ENCODE results near the gene CD300LB.
"Not testable (repeated sequence)": the region's sequence is repeated elsewhere in the genome, so short reads cannot be mapped to it uniquely, and the experiment has no call there.

The CD300LB gene

GRCh38 chr17:74558882-74559519 lies 27.7 kb upstream of the CD300LB start:
- Mint-ChIP-seq H3K4me3 (no peak overlapping the region), H3K36me3 (no peaks in the 10 kb centered on the region), H3K27me3 (peaks cover 2% of the 10 kb centered on the region), H3K27ac (peak overlapping the region; percentile 13), H3K4me1 (ENCODE audit: low read depth) (peaks cover 16% of the 10 kb centered on the region), H3K9me3 (ENCODE audit: low read depth) (no peaks in the 10 kb centered on the region)

- not testable (repeated sequence) for H3K27ac Mint-ChIP-seq, H3K4me3 Mint-ChIP-seq
Observed at GRCh38 chr17:74558402-74558801, 27.1 kb upstream of the CD300LB start.

DNA sequence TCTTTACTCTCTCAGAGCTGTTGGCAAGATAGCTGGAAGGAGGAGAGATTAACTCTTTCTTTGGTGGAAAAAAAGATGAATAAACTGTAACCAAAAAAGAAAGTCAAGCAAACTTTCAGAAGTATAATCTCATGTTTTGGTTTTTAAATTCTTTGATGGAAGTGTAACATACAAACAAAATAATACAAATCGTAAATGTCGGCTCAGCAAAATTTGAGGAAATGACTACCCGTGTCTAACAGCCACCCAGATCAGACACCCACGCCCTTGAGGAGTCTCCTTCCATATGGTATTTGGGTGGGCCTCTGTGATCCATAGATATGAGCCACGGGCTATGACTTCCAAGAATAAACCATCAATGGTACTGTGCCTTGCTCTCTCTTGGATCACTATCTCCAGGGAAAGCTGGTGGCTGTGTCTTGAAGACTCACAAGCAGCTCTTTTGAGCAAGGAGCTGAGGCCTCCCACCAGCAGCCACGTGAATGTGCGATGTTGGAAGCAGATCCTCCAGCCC lies 24.2 kb upstream of the CD300LB start:
- H3K36me3 Mint-ChIP-seq: no peaks in the 10 kb centered on the region
- H3K9me3 Mint-ChIP-seq (ENCODE audit: low read depth): no peaks in the 10 kb centered on the region
- H3K27ac Mint-ChIP-seq: no peak overlapping the region
- peaks cover 16% of the 10 kb centered on the region for H3K4me1 Mint-ChIP-seq (ENCODE audit: low read depth)
- no peak overlapping the region for H3K4me3 Mint-ChIP-seq
- peaks cover 2% of the 10 kb centered on the region for H3K27me3 Mint-ChIP-seq

More at GRCh38 chr17:74558402-74558801, 27.1 kb upstream of the CD300LB start:
- H3K4me1 Mint-ChIP-seq (ENCODE audit: low read depth): peaks cover 16% of the 10 kb centered on the region
- not testable (repeated sequence) for H3K36me3 Mint-ChIP-seq; H3K9me3 Mint-ChIP-seq (ENCODE audit: low read depth); H3K27me3 Mint-ChIP-seq

- Mint-ChIP-seq H3K9me3 (ENCODE audit: low read depth) (no peaks in the 10 kb centered on the region), H3K36me3 (no peaks in the 10 kb centered on the region), H3K27me3 (peaks cover 5% of the 10 kb centered on the region), H3K4me1 (ENCODE audit: low read depth) (peaks cover 16% of the 10 kb centered on the region), H3K4me3 (no peak overlapping the region), H3K27ac (no peak overlapping the region)
Observed at GRCh38 chr17:74554909-74555308, 23.6 kb upstream of the CD300LB start.

- Mint-ChIP-seq H3K9me3 (ENCODE audit: low read depth) (no peaks in the 10 kb centered on the region), H3K4me3 (no peak overlapping the region), H3K36me3 (no peaks in the 10 kb centered on the region), H3K27me3 (peaks cover 5% of the 10 kb centered on the region), H3K4me1 (ENCODE audit: low read depth) (peaks cover 5% of the 10 kb centered on the region), H3K27ac (no peak overlapping the region)
Observed at GRCh38 chr17:74552037-74552436, 20.8 kb upstream of the CD300LB start.

- Mint-ChIP-seq H3K4me3 (no peak overlapping the region), H3K27me3 (peaks cover 5% of the 10 kb centered on the region), H3K27ac (no peak overlapping the region), H3K36me3 (no peaks in the 10 kb centered on the region), H3K4me1 (ENCODE audit: low read depth) (peaks cover 5% of the 10 kb centered on the region), H3K9me3 (ENCODE audit: low read depth) (no peaks in the 10 kb centered on the region)
Observed at GRCh38 chr17:74550602-74551001, 19.3 kb upstream of the CD300LB start.

DNA sequence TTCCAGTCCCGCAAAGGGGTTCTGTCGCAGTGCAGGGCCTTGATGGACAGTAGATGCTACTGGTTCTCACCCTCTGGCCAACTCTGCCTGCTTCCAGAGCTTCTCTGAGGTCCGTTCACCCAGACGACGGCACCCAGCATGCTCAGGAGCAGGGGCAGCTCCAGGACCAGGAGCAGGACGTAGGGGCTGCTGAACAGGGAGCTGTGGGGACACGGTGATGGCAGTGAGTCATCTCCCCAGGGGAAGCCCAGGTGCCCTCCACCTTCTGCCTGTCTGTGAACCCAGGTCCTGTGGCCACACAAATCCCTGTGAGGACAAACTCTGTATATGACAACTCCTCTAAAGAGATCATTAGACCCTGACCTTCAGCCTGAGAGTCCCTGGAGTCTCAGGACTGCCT lies 18.1 kb upstream of the CD300LB start:
- Mint-ChIP-seq H3K9me3 (ENCODE audit: low read depth) (no peaks in the 10 kb centered on the region), H3K4me1 (ENCODE audit: low read depth) (peaks cover 5% of the 10 kb centered on the region), H3K27ac (no peak overlapping the region), H3K36me3 (no peaks in the 10 kb centered on the region), H3K4me3 (no peak overlapping the region), H3K27me3 (peaks cover 5% of the 10 kb centered on the region)

DNA sequence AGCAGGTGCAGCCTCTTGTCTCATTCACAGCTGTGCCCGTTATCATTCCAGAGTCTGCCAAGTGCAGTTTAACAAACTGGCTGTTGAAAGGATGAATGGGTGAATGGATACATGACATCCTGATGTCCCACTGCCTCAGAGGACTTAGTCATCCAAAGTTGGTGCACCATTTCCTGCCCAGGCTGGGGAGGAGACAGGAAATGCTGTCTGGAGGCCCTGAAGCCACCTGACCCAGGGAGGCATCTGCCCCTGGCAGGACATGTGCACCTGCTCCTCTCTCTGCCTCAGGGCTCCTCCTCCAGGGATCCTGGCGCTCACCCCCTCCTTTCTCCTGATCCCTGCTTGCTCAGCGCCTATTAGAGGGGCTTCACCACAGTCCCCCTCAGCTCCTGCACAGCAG lies 16.5 kb upstream of the CD300LB start:
- H3K4me1 Mint-ChIP-seq (ENCODE audit: low read depth): peaks cover 5% of the 10 kb centered on the region
- peaks cover 2% of the 10 kb centered on the region for H3K27me3 Mint-ChIP-seq
- H3K27ac Mint-ChIP-seq: no peak overlapping the region
- no peak overlapping the region for H3K4me3 Mint-ChIP-seq
- H3K9me3 Mint-ChIP-seq (ENCODE audit: low read depth): no peaks in the 10 kb centered on the region
- H3K36me3 Mint-ChIP-seq: no peaks in the 10 kb centered on the region

GRCh38 chr17:74547264-74547663 lies 16.0 kb upstream of the CD300LB start:
- Mint-ChIP-seq H3K9me3 (ENCODE audit: low read depth) (no peaks in the 10 kb centered on the region), H3K4me3 (no peak overlapping the region)

DNA sequence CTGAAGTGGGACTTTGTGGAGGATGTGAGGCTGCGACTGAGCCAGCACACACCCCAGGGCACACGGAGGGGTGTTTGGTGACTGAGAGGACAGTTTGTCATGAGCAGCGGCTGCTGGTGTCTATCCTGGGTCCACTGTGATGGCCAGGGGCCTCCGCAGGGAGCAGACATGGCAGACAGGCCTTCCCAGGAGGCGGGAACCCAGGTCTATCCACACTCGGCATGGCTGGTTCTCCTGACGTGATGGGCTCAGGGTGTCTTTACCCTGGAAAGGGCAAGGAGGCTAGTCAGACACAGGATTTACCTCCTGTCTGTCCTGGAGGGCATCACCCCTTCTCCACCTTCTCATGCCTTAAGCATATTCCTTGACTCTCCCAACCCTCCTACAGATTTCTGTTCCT lies 15.3 kb upstream of the CD300LB start:
- H3K9me3 Mint-ChIP-seq (ENCODE audit: low read depth): no peaks in the 10 kb centered on the region
- H3K27me3 Mint-ChIP-seq: peaks cover 5% of the 10 kb centered on the region
- H3K27ac Mint-ChIP-seq: no peak overlapping the region
- H3K4me1 Mint-ChIP-seq (ENCODE audit: low read depth): peaks cover 5% of the 10 kb centered on the region
- no peak overlapping the region for H3K4me3 Mint-ChIP-seq
- no peaks in the 10 kb centered on the region for H3K36me3 Mint-ChIP-seq

More at GRCh38 chr17:74547264-74547663, 16.0 kb upstream of the CD300LB start:
- H3K27ac Mint-ChIP-seq: no peak overlapping the region
- no peaks in the 10 kb centered on the region for H3K36me3 Mint-ChIP-seq
- H3K27me3 Mint-ChIP-seq: peaks cover 5% of the 10 kb centered on the region
- H3K4me1 Mint-ChIP-seq (ENCODE audit: low read depth): peaks cover 5% of the 10 kb centered on the region

GRCh38 chr17:74545843-74546230 lies 14.6 kb upstream of the CD300LB start, which contains the start of gene CD300C:
Gene CD300C, minus strand, starts transcription at chr17:74546115. Its CDS starts 333 bp downstream, at chr17:74545782.
- H3K27ac Mint-ChIP-seq: no peak within 1 kb of the TSS
- H3K4me3 Mint-ChIP-seq: no peak within 1 kb of the TSS
- peaks cover 5% of the 10 kb centered on the region for H3K4me1 Mint-ChIP-seq (ENCODE audit: low read depth)
- no peaks in the 10 kb centered on the region for H3K9me3 Mint-ChIP-seq (ENCODE audit: low read depth)
- peaks cover 5% of the 10 kb centered on the region for H3K27me3 Mint-ChIP-seq
- H3K36me3 Mint-ChIP-seq: no peaks in the 10 kb centered on the region

- peaks cover 4% of the 10 kb centered on the region for H3K27me3 Mint-ChIP-seq
- no peaks in the 10 kb centered on the region for H3K36me3 Mint-ChIP-seq
- H3K4me1 Mint-ChIP-seq (ENCODE audit: low read depth): peaks cover 5% of the 10 kb centered on the region
- H3K4me3 Mint-ChIP-seq: no peak overlapping the region
- no peak overlapping the region for H3K27ac Mint-ChIP-seq
- H3K9me3 Mint-ChIP-seq (ENCODE audit: low read depth): no peaks in the 10 kb centered on the region
Observed at GRCh38 chr17:74544991-74545842, 13.9 kb upstream of the CD300LB start.

DNA sequence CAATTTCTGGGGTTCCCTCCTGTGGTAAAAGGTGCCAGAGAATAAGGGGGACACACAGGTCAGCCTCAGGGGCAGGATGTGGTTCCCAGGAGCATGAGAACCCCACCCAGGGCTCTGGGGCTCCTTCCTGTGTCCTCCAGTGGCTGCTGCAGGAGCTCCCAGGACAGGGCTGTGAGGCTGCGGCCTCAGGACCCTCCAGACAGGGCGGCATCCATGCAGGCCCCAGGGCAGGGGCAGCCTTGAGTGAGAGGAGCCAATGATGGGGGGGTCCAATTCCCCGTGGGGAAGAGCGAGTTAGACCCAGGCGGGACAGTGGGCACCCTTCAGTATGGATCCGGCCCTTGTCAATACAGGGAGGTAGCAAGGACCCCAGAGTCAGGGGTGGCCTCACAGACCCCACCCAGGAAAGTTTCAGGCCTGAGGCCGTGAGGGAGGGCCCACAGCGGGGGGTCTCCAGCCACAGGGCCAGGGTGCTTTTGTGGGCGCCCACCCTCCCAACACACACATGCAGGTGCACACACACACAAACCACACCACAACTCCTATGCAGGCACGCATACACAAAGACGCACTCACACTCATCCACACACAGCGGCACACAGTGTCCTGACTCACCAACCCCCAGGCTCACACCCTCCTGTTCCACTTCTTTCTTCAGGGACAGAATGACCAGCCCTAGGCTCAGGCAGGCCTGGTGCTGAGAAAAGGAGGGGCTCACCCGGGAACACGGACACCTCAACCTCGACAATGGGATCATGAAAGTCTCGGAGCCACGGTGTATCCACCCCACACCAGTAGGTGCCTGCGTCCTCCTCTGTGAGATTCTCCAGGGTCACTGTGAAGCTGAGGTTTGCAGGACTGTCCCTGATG lies 12.9 kb upstream of the CD300LB start:
- Mint-ChIP-seq H3K9me3 (ENCODE audit: low read depth) (no peaks in the 10 kb centered on the region), H3K27me3 (peaks cover 5% of the 10 kb centered on the region), H3K36me3 (no peaks in the 10 kb centered on the region), H3K27ac (no peak overlapping the region), H3K4me1 (ENCODE audit: low read depth) (peaks cover 5% of the 10 kb centered on the region), H3K4me3 (no peak overlapping the region)

- H3K4me1 Mint-ChIP-seq (ENCODE audit: low read depth): peaks cover 5% of the 10 kb centered on the region
- H3K4me3 Mint-ChIP-seq: no peak overlapping the region
- no peaks in the 10 kb centered on the region for H3K36me3 Mint-ChIP-seq
- no peaks in the 10 kb centered on the region for H3K9me3 Mint-ChIP-seq (ENCODE audit: low read depth)
- no peak overlapping the region for H3K27ac Mint-ChIP-seq
- H3K27me3 Mint-ChIP-seq: peaks cover 5% of the 10 kb centered on the region
Observed at GRCh38 chr17:74543406-74543805, 12.1 kb upstream of the CD300LB start.

All from activated naive CD8-positive, alpha-beta T cell (primary cell).